Astrocyte of the hippocampus (primary cell): ENCODE data around the gene SNAI1.
"Not testable (repeated sequence)": the region's sequence is repeated elsewhere in the genome, so short reads cannot be mapped to it uniquely, and the experiment has no call there.

ENCODE experiments used
- DNase-seq: peaks from one replicate; pipeline ENCODE4 v3.0.0; 2011; ENCODE audit warnings: low read depth, low spot score

SNAI1 gene

DNA sequence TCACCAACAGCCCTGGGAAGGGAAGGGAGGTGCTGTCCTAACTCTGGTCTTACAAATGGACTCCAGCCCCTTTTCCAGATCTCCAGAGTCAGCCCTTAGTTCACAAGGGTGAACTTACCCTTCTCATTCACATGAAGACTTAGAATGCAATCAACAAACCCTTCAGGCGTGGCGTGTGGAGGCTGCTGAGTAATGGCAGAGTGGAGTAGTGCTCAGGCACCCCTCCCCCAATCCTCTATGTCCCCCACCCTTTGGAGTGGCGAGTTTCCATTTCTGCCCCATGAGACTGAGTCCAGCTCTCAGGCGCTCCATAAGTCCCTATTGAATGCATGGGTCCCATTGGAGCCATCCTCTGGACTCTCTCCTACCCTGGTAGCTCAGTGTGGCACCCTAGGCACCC lies 3.3 kb downstream of the SNAI1 start:
- DNase-seq = no peak

DNA sequence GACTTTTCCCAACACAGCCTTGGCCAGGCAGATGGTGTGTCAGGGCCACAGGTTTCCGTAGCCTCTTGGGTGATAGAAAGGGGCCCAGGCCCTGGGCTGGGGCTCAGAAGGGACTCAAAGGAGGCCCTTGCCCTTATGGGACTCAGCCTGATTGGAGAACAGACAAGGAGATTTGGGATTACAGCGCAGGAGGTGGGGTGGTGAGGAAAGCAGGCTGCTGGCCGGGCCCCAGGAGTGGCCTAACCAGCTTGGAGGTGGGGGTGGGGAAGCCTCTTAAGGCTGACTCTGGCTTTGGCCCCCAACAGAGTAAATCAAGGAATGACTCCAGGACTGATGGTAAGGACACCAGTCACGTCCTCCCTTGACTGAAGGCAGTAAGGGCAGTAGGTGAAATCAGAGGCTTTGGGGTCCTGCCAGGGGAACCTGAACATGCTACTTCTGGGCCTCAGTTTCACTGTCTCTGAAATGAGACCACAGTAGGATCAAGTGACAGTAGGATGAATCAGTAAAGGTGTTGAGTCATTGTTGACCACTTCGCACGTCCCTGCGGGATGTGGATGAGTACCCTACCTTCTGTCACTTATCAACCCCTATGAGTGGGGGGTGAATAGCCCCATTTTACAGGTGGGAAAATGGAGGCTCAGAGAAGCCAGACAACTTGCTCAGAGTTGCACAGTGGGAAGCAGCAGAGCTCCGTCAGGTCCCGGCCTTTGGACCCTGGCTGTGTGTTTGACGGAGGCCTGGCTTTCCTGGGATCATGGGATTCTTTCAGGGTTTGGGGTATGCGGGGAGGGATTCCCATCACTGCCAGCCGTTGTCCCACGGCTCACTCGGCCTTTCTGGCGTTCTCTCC lies 4.5 kb downstream of the SNAI1 start:
- DNase-seq = no peak

DNA sequence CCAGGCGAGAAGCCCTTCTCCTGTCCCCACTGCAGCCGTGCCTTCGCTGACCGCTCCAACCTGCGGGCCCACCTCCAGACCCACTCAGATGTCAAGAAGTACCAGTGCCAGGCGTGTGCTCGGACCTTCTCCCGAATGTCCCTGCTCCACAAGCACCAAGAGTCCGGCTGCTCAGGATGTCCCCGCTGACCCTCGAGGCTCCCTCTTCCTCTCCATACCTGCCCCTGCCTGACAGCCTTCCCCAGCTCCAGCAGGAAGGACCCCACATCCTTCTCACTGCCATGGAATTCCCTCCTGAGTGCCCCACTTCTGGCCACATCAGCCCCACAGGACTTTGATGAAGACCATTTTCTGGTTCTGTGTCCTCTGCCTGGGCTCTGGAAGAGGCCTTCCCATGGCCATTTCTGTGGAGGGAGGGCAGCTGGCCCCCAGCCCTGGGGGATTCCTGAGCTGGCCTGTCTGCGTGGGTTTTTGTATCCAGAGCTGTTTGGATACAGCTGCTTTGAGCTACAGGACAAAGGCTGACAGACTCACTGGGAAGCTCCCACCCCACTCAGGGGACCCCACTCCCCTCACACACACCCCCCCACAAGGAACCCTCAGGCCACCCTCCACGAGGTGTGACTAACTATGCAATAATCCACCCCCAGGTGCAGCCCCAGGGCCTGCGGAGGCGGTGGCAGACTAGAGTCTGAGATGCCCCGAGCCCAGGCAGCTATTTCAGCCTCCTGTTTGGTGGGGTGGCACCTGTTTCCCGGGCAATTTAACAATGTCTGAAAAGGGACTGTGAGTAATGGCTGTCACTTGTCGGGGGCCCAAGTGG lies 5.3 kb downstream of the SNAI1 start:
- DNase-seq = peak; percentile 58

DNA sequence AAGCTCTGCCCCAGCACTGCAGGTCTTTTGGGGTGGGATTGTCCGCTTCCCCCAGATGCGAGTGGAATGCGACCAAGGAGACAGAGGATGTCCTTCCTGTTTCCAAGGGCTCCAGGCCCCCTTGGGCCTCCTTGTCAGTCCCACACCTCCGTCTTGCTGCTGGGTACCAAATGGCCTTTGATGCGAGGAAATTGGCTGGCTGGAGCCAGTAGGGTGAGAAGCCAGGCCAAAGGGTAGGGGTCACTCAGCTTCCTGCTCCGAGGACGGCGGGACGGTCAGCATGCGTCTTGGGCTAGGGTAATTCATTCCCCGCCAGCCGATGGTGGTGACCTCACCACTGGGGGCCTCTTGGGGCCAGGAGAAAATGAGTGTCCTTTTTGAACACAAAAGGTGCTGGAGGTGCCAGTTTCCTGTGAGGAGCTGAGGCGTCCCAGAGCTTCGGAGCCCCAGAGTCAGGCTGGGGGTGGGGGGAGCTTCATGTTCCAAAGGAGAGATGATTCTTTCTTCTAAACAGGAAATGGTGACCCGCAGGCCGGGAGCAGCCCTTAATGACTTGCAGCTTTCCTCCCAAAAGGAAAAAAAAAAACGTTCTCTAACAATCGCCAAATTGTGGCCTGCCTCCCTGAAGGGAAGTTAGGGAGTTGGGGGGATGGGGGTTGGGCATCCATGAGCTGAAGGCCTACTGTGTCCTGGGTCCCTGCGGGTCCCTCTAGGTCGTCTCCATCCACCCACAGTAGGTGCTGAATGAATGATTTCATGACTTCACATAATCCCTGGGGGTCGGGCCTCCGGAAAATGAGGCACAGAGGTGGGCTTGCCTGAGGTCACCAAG lies 6.7 kb downstream of the SNAI1 start:
- DNase-seq = peak; percentile 72

DNA sequence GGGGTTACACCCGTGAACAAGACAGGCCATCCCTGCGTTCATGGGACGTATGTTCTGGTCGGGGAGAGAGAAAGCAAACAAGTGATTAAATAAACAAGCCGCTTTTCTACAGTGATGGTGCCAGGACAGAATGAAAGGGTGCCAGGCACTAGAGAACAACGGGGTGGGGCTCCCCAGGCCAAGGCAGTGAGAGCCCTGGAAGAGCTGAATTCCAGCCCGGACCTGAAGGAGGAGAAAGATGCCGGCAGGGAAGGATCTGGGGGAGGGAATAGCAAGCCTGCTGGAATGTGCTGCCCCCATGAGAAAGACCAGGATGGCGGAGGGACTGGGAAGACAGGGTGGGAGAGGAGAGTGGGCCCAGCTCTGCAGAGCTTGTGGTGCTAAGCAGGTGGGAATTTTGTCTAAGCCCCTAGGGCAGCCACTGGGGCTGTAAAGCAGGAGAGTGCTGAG lies 7.5 kb downstream of the SNAI1 start:
- DNase-seq = peak; percentile 49

DNA sequence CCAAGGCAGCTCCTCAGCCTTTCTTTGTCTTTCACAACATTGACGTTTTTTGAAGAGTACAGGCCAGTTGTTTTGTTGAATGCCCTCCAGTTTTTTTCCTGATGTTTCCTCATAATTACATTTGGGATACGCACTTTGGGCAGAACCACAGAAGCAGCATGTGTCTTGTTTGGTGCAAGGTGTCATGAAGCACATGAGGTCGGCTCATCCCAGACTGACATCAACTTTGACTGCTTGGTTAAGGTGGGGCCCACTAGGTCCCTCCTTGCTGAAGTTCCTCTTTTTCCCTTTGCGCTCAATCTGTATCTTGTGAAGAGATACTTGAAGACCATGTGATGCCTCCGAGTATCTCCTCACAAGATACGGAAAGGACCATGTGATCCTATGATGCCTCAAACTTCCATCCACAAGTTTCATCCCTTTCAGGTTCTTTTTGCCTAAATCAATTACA lies 10.5 kb downstream of the SNAI1 start:
- DNase-seq = no peak

DNA sequence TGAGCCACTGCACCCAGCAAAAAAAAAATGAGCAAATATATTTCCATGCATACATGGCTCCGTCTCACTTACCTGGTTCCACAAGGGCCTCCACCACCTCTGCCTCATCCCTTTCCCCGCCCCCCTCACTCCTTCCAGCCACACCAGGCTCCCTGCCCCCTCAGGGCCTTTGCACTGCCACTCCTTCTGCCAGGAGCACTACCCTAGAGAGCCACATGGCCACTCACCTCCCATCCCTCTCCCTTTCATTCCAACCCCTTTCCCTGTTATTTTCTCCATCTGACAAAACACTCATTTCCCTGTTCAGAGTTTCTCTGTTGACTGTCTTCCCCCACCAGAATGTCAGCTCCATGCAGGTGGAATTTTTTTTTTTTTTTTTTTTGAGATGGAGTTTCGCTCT lies 12.8 kb downstream of the SNAI1 start:
- no peak for DNase-seq

DNA sequence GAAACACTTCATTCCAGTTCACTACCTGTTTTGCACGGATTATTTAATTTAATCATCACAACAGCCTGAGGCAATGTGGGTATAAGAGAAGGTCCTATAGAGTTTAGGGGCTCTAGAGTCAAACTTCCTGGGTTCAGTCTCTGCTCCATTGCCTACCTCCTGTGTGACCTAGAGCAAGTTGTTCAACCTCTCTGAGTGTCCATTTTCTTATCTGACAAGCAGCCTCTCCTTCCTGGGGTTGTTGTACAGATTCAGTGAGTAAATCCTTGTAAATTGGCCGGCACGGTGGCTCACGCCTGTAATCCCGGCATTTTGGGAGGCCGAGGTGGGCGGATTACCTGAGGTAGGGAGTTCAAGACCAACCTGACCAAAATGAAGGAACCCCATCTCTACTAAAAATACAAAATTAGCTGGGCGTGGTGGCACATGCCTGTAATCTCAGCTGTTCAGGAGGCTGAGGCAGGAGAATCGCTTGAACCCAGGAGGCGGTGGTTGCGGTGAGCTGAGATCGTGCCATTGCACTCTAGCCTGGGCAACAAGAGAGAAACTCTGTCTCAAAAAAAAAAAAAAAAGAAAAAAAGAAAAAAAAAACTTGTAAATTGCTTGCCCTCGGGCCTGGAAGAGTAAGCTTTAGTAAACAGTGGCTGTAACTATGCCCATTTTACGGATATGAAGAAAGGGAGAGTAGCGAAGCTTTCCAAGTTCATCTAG lies 15.9 kb downstream of the SNAI1 start:
- DNase-seq = not testable (repeated sequence)

DNA sequence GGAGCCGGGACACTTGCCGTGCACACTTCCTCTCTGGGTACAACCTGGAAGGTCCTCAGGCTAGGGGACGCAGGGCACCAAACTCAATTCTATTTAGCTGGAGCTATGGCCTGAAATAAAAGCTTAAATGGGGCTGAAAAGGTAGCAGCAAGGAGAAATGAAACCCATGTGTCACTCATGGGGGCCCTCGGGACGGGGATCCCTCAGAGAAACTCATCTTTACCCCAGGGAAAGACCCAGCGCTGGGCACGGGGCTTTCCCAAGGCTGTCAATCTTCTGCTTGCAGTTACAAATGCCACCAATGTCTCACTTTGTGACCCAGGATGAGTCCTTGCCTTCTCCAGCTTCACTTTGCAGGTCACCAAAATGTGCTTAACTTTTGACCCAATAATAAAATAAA lies 16.5 kb downstream of the SNAI1 start:
- no peak for DNase-seq

DNA sequence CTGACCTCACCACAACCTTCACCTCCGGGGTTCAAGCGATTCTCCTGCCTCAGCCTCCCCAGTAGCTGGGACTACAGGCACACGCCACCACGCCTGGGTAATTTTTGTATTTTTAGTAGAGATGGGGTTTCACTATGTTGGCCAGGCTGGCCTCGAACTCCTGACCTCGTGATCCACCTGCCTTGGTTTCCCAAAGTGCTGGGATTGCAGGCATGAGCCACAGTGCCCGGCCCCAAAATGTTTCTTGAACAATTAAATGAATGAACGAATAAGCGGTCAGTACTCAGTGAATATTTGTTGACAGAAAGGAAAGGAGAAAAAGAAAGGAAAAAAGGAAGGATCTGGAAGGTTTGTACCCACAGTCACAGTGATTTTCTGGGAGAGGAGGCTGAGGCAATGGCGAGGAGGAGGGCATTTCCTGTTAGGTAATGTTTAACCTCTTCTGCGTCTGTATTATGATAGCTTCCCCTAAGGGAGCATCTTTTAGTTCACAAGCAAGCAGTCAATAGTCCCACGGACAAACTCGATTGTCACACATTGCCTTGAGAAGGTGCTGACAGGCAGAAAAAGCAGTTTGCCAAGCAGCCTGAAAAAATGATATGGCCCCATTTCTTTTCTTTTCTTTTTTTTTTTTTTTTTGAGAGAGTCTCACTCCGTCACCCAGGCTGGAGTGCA lies 17.9 kb downstream of the SNAI1 start:
- not testable (repeated sequence) for DNase-seq

DNA sequence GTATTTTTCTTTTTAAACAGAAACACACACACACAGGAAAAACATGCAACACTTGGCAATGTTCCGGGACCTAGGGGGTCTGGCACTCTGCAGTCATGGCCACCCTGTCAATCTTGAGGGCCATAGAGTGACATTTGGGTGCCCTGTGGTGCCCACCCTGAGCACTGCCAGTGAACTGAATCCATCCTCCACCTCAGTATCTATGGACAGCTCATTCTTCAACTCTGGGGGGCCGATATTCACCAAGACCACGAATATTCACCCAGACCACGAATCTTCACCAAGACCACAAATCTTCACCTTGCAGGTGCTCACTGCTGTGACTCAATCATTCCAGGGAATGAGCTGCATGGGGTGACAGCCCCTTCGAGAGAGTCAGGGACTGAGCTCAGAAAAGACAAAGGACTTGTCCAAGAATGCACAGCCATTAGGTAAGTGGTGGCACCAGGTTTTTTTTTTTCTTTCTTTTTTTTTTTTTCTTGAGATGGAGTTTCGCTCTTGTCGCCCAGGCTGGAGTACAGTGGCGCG lies 19.1 kb downstream of the SNAI1 start:
- DNase-seq = no peak

DNA sequence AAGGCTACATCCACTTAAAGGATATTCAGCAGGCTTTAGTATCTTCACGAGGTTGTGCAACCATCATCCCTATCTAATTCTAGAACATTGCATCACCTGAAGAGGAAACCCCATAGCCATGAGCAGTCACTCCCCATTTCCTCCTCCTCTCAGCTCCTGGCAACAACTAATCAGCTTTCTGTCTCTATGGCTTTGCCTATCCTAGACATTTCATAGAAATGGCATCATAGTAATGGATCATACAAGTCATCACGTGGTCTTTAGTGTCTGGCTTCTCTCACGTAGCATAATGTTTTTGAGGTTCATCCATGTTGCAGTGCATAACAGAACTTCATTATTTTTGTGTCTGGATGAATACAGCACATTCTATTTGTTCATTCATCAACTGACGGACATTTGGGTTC lies 20.5 kb downstream of the SNAI1 start:
- no peak for DNase-seq

DNA sequence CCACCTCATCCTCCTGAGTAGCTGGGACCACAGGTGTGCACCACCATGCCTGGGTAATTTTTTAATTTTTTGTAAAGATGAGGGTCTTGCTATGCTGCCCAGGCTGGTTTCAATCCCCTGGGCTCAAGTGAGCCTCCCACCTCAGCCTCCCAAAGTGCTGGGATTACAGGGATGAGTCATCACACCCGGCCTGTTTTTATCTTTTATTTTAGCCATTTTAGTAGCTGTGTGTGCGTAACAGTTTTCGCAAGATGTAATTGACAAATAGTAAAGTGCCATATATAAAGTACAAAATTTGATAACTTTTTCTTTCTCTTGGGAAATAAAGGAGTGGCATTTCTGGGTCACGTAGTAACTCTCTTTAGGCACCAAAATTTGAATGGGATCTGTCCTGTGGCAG lies 21.4 kb downstream of the SNAI1 start:
- no peak for DNase-seq

DNA sequence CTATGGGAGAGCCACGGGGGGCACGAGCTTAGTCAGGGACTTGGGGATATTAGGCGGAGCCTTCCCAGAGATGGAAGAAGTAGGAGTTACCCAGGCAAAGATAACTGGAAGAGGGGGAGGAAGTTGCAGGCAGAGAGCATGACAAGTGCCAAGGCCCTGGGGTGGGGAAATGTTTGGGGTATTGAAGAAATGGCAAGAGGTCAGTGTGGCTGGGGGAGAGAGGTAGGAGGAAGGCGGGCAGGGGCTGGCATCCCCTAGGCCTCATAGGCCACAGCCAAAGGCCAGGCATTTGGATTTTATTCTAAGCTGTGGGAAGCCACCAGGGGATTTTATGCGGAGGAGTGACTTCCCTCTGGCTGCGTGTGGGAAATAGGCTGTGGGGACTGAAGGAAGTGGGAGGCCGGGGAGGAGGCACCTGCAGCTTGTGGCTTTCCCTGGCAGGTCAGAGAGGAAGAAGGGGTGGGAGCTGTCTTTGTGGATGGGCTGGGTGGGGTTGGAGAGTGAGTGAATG lies 22.7 kb downstream of the SNAI1 start:
- DNase-seq = no peak

DNA sequence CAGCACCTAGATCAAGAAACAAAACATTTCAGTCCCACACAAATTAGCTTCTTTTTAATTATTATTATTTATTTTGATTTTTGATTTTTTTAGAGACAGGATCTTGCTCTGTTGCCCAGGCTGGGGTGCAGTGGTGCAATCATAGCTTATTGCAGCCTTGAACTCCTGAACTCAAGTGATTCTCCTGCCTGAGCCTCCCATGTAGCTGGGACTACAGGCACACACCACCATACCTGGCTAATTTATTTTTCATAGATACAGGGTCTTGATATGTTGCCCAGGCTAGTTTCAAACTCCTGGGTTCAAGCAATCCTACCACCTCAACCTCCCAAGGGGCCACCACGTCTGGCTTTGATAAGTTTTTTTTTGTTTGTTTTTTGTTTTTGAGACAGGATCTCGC lies 24.6 kb downstream of the SNAI1 start:
- no peak for DNase-seq

DNA sequence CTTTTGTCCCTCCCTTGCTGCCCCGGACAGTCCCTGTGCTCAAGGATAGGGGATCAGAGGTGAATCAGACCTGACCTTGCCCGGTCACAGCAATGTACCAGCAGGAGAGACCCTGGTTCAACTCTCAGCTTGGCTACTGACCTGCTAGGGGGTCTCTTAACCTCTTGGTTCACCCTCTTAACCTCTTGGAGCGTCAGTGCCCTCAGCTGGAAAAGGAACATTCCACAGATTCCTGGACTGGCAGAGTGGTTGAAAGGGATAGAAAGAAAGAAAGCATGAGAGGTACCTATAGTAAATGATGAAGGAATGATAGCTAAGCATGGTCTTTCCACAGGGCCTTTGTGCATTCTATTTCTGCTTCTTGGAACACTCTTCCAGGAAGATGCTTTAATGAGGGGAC lies 25.2 kb downstream of the SNAI1 start:
- no peak for DNase-seq

DNA sequence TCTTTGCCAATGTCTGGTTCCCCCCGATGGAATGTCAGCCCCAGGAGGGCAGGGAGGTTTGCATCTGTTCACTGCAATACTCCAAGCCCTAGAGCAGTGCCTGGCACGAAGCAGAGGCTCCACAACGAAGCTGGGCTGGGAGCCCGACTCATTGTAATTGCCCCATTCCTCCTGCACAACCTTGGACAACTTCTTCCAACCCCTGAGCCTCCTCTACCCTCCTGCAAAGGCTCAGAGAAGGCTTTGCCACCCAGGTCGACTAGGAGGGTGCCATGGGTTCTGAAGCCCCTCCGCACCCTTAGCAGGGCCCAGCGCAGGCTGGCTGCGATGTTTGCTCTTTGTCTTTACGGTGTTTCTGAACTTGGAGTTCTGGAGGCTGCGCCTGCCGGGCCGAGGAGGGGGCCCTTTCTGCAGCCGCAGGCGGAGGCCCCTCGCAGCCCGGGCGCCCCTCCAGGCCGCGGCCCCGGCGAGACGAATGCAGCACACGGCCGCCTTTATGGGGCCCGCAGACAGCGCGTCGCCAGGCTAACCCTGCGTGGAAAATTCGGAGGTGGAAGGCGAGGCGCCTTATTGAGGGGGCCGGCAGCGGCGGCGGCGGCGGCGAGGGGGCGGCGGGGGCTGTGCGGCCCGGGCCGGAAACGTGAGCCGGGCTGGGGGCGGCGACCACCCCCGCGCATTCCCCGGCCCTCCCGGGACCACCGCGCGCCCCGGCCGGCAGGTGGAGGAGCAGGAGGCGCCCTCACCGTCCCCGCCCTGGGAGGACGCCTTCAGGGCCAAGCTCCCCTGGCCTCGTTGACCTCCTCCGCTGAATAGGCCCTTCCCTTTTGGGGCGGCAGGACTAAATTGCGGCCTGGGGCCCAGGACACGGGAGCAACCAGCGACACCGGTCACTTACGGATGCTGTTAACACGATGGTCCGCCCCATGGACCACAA lies 27.0 kb downstream of the SNAI1 start:
- DNase-seq = peak; percentile 37

DNA sequence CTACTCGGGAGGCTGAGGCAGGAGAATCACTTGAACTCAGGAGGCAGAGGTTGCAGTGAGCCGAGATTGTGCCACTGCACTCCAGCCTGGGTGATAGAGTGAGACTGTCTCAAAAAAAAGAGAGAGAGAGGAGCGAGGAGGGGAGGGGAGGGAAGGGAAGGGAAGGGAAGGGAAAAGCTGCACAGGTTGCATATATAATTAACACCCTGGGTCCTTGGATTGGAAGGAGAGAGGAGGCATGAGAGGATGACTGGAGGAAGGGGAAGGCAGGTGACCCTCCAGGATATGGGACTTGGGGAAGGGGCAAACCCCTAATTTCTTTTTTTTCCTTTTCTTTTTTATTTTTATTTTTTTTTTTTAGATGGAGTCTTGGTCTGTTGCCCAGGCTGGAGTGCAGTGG lies 28.8 kb downstream of the SNAI1 start:
- not testable (repeated sequence) for DNase-seq
